ENCODE results near the gene DCBLD2.

The DCBLD2 gene

GRCh38 chr3:98901392-98902350 lies at the start of gene DCBLD2:
Gene DCBLD2 (minus strand): TSS chr3:98901695. CDS start chr3:98901326, 369 bp downstream.
- peak; percentile 99 for DNase-seq (ENCODE audit: low spot score)

GRCh38 chr3:98945666-98946065 lies 44.2 kb upstream of the DCBLD2 start:
- DNase-seq (ENCODE audit: low spot score), result no peak

GRCh38 chr3:98945101-98945524 lies 43.6 kb upstream of the DCBLD2 start:
- no peak for DNase-seq (ENCODE audit: low spot score)

GRCh38 chr3:98930413-98930812 lies 28.9 kb upstream of the DCBLD2 start:
- DNase-seq (ENCODE audit: low spot score), result no peak

- DNase-seq (ENCODE audit: low spot score), result no peak
These were observed 20.5 kb upstream of the DCBLD2 start for GRCh38 chr3:98921957-98922356.

GRCh38 chr3:98920166-98920565 lies 18.7 kb upstream of the DCBLD2 start:
- no peak for DNase-seq (ENCODE audit: low spot score)

- DNase-seq (ENCODE audit: low spot score), result no peak
These were observed 17.1 kb upstream of the DCBLD2 start for GRCh38 chr3:98918586-98918985.

GRCh38 chr3:98917608-98918007 lies 16.1 kb upstream of the DCBLD2 start:
- DNase-seq (ENCODE audit: low spot score), result no peak

- DNase-seq (ENCODE audit: low spot score), result no peak
These were observed 12.9 kb upstream of the DCBLD2 start for GRCh38 chr3:98914210-98915080.

GRCh38 chr3:98912448-98912847 lies 11.0 kb upstream of the DCBLD2 start:
- DNase-seq (ENCODE audit: low spot score), result no peak

GRCh38 chr3:98906230-98906629 lies 4.7 kb upstream of the DCBLD2 start:
- DNase-seq (ENCODE audit: low spot score), result no peak

- DNase-seq (ENCODE audit: low spot score), result no peak
These were observed 2.4 kb upstream of the DCBLD2 start for GRCh38 chr3:98903705-98904481.

- DNase-seq (ENCODE audit: low spot score), result no peak
These were observed 1.6 kb upstream of the DCBLD2 start for GRCh38 chr3:98903099-98903498.

- DNase-seq (ENCODE audit: low spot score), result no peak
These were observed 851 bp upstream of the DCBLD2 start for GRCh38 chr3:98902351-98902740.

GRCh38 chr3:98901119-98901391 lies 440 bp downstream of the DCBLD2 start:
- peak; percentile 65 for DNase-seq (ENCODE audit: low spot score)

- DNase-seq (ENCODE audit: low spot score), result no peak
These were observed 1.0 kb downstream of the DCBLD2 start for GRCh38 chr3:98900265-98901118.

GRCh38 chr3:98897701-98898100 lies 3.8 kb downstream of the DCBLD2 start:
- no peak for DNase-seq (ENCODE audit: low spot score)

- DNase-seq (ENCODE audit: low spot score), result no peak
These were observed 6.5 kb downstream of the DCBLD2 start for GRCh38 chr3:98894791-98895576.

- DNase-seq (ENCODE audit: low spot score), result no peak
These were observed 7.8 kb downstream of the DCBLD2 start for GRCh38 chr3:98893740-98894139.

GRCh38 chr3:98892263-98892662 lies 9.2 kb downstream of the DCBLD2 start:
- no peak for DNase-seq (ENCODE audit: low spot score)

All from iPS-NIHi11 (cell line).